Endothelial cell of umbilical vein (primary cell): ENCODE results near the gene ACOT7. TPM values are rescaled to one million over a fixed set of nuclear protein-coding genes. Genes with fewer than 3 reads are reported as not detected.
"Not testable (repeated sequence)": the region's sequence is repeated elsewhere in the genome, so short reads cannot be mapped to it uniquely, and the experiment has no call there.

ENCODE experiments used
- BruUV-seq: library from RNA; stranded (reverse); fragments of 400-500 nt; replicated peaks from 2 replicates; lab custom pipeline; 2021; lab: Mats Ljungman, UMichigan
- CTCF ChIA-PET: fragments of 300-600, 350-600 bp; sonication (Branson Sonifier 250); formaldehyde crosslinking; loops from one replicate; lab custom pipeline; 2021; ENCODE audit warnings: antibody characterized with exemption, inconsistent platforms; lab: Charles Lee
- POLR2A ChIA-PET: fragments of 300-600, 350-600 bp; sonication (Branson Sonifier 250); formaldehyde crosslinking; loops from one replicate; lab custom pipeline; 2021; ENCODE audit warnings: antibody characterized with exemption, inconsistent platforms; lab: Charles Lee
- DNase-seq: peaks from one replicate; pipeline ENCODE4 v3.0.0-alpha.2; 2011; ENCODE audit warnings: low read depth, low spot score
- FAIRE-seq: peaks from 2 replicates; lab custom pipeline; 2011; peaks lifted over from hg19 to GRCh38; lab: Jason Lieb, UNC
- H2AFZ ChIP-seq: 2 replicates; pipeline ENCODE4 v1.6.0; 2012; ENCODE audit warnings: low read depth, low read length, control low read depth, inconsistent platforms
- H3K27ac ChIP-seq: 2 replicates; pipeline ENCODE4 v1.5.1; 2011; ENCODE audit warnings: low read depth, mild to moderate bottlenecking, control low read depth, low read length, moderate library complexity; ENCODE audit not compliant: insufficient read depth
- H3K27me3 ChIP-seq, 2 experiments: 2 replicates each; pipeline versions ENCODE4 v1.6.0 to v1.6.1; 2011; ENCODE audit warnings: low read length in 2 of 2, mixed read lengths in 1 of 2; ENCODE audit not compliant: control insufficient read depth in 2 of 2, insufficient read depth in 2 of 2
- H3K36me3 ChIP-seq, 2 experiments: 2 replicates in 1 of 2; 3 replicates in 1 of 2; pipeline ENCODE4 v1.5.1; 2011; ENCODE audit warnings: low read length in 2 of 2, mild to moderate bottlenecking in 1 of 2, moderate library complexity in 1 of 2; ENCODE audit not compliant: control insufficient read depth in 2 of 2, insufficient read depth in 2 of 2; ENCODE audit errors: extremely low read depth in 1 of 2
- H3K4me1 ChIP-seq: 3 replicates; pipeline ENCODE4 v1.5.1; 2011; ENCODE audit warnings: mild to moderate bottlenecking, low read length; ENCODE audit not compliant: control insufficient read depth, insufficient read depth; ENCODE audit errors: extremely low read depth
- H3K4me2 ChIP-seq: 2 replicates; pipeline ENCODE4 v1.6.1; 2011; ENCODE audit warnings: low read length, control low read depth, mixed read lengths; ENCODE audit not compliant: insufficient read depth
- H3K4me3 ChIP-seq, 3 experiments: fragments of 200-600 bp in 1 of 3; sonication (generic), shearing (Covaris generic) in 1 of 3; replicated peaks in 1 of 3; 2 replicates each; pipeline ENCODE4 v1.5.1; 2011 to 2016; ENCODE audit warnings: control low read depth in 3 of 3, low read length in 3 of 3, mild to moderate bottlenecking in 2 of 3, inconsistent platforms in 1 of 3, low read depth in 1 of 3, moderate library complexity in 1 of 3; ENCODE audit not compliant: insufficient read depth in 1 of 3
- H3K79me2 ChIP-seq: 2 replicates; pipeline ENCODE4 v1.6.0; 2012; ENCODE audit warnings: low read length, inconsistent platforms; ENCODE audit not compliant: control insufficient read depth, insufficient read depth
- H3K9ac ChIP-seq: replicated peaks from 2 replicates; pipeline ENCODE3; 2011; ENCODE audit warnings: low read length, control low read depth; ENCODE audit not compliant: insufficient read depth; ENCODE audit errors: extremely low read depth
- H3K9me1 ChIP-seq: replicated peaks from 3 replicates; pipeline ENCODE4 v1.6.0; 2011; ENCODE audit warnings: mild to moderate bottlenecking, low read length; ENCODE audit not compliant: control insufficient read depth, insufficient read depth; ENCODE audit errors: extremely low read depth
- H3K9me3 ChIP-seq: replicated peaks from 2 replicates; pipeline ENCODE4 v1.5.1; 2012; ENCODE audit warnings: low read length, inconsistent platforms; ENCODE audit not compliant: control insufficient read depth, insufficient read depth
- H4K20me1 ChIP-seq: replicated peaks from 2 replicates; pipeline ENCODE3; 2011; ENCODE audit warnings: mild to moderate bottlenecking, low read length; ENCODE audit not compliant: control insufficient read depth, insufficient read depth; ENCODE audit errors: extremely low read depth
- CTCF ChIP-seq, 2 donors: IDR thresholded peaks; 1 replicate in 1 of 2; 2 replicates in 1 of 2; pipeline ENCODE4 v1.5.1; 2011; ENCODE audit warnings: low read length in 2 of 2, mild to moderate bottlenecking in 2 of 2, moderate library complexity in 2 of 2, control low read depth in 1 of 2, inconsistent platforms in 1 of 2, low read depth in 1 of 2; ENCODE audit not compliant: insufficient read depth in 1 of 2; ENCODE audit errors: extremely low read depth in 1 of 2
- dilution Hi-C: fragments of 300-500 bp; cut with MboI; formaldehyde crosslinking; loops from one replicate; pipeline ENCODE4 v1.15.0; 2019; ENCODE audit warnings: low sequenced_read_pairs; ENCODE audit not compliant: extremely low pct_ligation_motif_present
- intact Hi-C: fragments of 100-400 bp; cut with micrococcal nuclease; formaldehyde crosslinking; loops from one replicate; pipeline ENCODE4 v1.10.0; 2022
- polyA plus RNA-seq, 4 experiments: library from polyadenylated mRNA; depleted of rRNA in 3 of 4; stranded (reverse) in 3 of 4; unstranded in 1 of 4; fragments of >200 nt; gene quantifications; 2 replicates each; pipeline versions ENCODE4 v1.2.1 to v1.2.3, GENCODE V29; 2011 to 2012; ENCODE audit warnings: missing spikeins in 1 of 4
- total RNA-seq: library from RNA; stranded (reverse); gene quantifications from 2 replicates; pipeline ENCODE4 v1.2.3, GENCODE V29; 2021

The ACOT7 gene
- total and polyA plus RNA-seq, 2 donors (not counting 3 experiments of a cell fraction or from before 2014, with no cell fraction given): 69.4 to 105 TPM

DNA sequence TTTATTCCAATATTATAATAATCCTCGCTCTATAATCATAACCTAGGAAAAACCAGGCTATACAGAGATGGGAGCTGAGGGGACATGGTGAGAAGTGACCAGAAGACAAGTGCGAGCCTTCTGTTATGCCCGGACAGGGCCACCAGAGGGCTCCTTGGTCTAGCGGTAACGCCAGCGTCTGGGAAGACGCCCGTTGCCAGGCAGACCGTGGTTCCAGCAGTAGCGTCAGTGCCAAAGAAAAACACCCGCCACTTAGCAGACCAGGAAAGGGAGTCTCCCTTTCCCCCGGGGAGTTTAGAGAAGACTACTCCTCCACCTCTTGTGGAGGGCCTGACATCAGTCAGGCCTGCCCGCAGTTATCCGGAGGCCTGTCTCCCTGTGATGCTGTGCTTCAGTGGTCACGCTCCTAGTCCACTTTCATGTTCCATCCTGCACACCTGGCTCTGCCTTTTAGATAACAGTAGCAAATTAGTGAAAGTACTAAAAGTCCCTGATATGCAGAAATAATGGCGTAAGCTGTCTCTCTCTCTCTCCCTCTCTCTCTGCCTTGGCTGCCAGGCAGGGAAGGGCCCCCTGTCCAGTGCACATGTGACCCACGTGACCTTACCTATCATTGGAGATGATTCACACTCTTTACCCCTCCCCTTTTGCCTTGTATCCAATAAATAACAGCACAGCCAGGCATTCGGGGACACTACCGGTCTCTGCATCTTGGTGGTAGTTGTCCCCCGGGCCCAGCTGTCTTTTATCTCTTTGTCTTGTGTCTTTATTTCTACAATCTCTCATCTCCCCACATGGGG, 30.3 kb downstream of the ACOT7 start:
- dilution Hi-C loops, POLR2A ChIA-PET: not testable (repeated sequence)

More for the DNA sequence above, 30.3 kb downstream of the ACOT7 start:
- not testable (repeated sequence) for H3K27me3 ChIP-seq, H3K9me3 ChIP-seq, BruUV-seq, H3K9ac ChIP-seq, H3K36me3 ChIP-seq, H3K4me2 ChIP-seq, H2AFZ ChIP-seq, H3K9me1 ChIP-seq, H3K79me2 ChIP-seq, H3K4me3 ChIP-seq, H4K20me1 ChIP-seq, H3K27ac ChIP-seq
- peaks cover 20% of the 10 kb centered on the region for H3K4me1 ChIP-seq
- intact Hi-C loops: loop anchor here (1.0 kb wide), 4 partner anchors 15 to 75 kb away; partner anchors contain the start of gene ACOT7
- TF ChIP-seq CTCF (IDR thresholded peaks at IDR 0.05; ENCODE audit: extremely low read depth in 1 of 2, insufficient read depth in 1 of 2, low read depth in 1 of 2, low read length in 2 of 2): peak; percentile 46 to 51
- CTCF ChIA-PET: interaction anchor here (1.2 to 8.8 kb wide), 10 partner anchors 15 to 118 kb away, joined by 3 to 237 read pairs (median 10); partner anchors contain the start of gene ACOT7
- FAIRE-seq (peak; percentile 66), DNase-seq (peak; percentile 44)
